ENCODE results near the gene CDC25B. TPM values are rescaled to one million over a fixed set of nuclear protein-coding genes. Genes with fewer than 3 reads are reported as not detected.

The CDC25B gene
- total and polyA plus RNA-seq, 2 of the 13 experiments (the other 11 are each of a cell fraction or from before 2014, with no cell fraction given), result 14.5 to 19.4 TPM

DNA sequence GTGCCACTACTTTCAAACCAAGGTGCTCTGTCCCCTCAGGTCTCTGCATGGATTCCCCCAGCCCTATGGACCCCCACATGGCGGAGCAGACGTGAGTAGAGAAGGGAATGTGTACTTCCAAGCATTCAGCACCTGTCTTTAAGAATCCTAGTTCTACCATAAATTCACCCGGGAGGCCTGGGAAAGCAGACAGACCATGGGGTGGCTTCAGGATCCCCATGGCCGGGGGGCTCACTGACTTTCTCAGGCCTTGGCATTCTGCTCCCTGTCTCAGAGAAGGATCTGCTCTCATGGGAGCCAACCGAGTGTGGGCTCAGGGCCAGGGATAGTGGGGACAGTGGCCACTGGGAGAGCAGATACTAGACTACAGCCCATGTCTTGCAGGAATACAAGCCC lies 2.3 kb downstream of the CDC25B start (continued):
- TF ChIP-seq, protein P1, sequence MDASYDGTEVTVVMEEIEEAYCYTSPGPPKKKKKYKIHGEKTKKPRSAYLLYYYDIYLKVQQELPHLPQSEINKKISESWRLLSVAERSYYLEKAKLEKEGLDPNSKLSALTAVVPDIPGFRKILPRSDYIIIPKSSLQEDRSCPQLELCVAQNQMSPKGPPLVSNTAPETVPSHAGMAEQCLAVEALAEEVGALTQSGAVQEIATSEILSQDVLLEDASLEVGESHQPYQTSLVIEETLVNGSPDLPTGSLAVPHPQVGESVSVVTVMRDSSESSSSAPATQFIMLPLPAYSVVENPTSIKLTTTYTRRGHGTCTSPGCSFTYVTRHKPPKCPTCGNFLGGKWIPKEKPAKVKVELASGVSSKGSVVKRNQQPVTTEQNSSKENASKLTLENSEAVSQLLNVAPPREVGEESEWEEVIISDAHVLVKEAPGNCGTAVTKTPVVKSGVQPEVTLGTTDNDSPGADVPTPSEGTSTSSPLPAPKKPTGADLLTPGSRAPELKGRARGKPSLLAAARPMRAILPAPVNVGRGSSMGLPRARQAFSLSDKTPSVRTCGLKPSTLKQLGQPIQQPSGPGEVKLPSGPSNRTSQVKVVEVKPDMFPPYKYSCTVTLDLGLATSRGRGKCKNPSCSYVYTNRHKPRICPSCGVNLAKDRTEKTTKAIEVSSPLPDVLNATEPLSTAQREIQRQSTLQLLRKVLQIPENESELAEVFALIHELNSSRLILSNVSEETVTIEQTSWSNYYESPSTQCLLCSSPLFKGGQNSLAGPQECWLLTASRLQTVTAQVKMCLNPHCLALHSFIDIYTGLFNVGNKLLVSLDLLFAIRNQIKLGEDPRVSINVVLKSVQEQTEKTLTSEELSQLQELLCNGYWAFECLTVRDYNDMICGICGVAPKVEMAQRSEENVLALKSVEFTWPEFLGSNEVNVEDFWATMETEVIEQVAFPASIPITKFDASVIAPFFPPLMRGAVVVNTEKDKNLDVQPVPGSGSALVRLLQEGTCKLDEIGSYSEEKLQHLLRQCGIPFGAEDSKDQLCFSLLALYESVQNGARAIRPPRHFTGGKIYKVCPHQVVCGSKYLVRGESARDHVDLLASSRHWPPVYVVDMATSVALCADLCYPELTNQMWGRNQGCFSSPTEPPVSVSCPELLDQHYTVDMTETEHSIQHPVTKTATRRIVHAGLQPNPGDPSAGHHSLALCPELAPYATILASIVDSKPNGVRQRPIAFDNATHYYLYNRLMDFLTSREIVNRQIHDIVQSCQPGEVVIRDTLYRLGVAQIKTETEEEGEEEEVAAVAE (CRISPR knock-in tag; IDR thresholded peaks at IDR 0.05; ENCODE audit: borderline replicate concordance), result no peak
- TF ChIP-seq POGZ (CRISPR knock-in tag; IDR thresholded peaks at IDR 0.05) (no peak), TMF1 (CRISPR knock-in tag; IDR thresholded peaks at IDR 0.05; ENCODE audit: low read depth) (no peak), GATAD2A (CRISPR knock-in tag; IDR thresholded peaks at IDR 0.05) (no peak; the same call in 1 of the 2 replicates), CHD4 (IDR thresholded peaks at IDR 0.05; ENCODE audit: borderline replicate concordance, low read length) (peak; percentile 75; the same call in 1 of the 2 replicates), ELF1 (CRISPR knock-in tag; IDR thresholded peaks at IDR 0.05) (no peak), ZFP36 (IDR thresholded peaks at IDR 0.05; ENCODE audit: borderline replicate concordance, low read depth, low read length, partially characterized antibody) (no peak), NCOR1 (IDR thresholded peaks at IDR 0.05; ENCODE audit: borderline replicate concordance, low read length) (peak; percentile 71), ZNF547 (CRISPR knock-in tag; IDR thresholded peaks at IDR 0.05) (no peak), SMARCE1 (IDR thresholded peaks at IDR 0.05; ENCODE audit: borderline replicate concordance) (no peak), ZC3H4 (CRISPR knock-in tag; IDR thresholded peaks at IDR 0.05; ENCODE audit: borderline replicate concordance) (no peak), ZNF782 (CRISPR knock-in tag; IDR thresholded peaks at IDR 0.05; ENCODE audit: borderline replicate concordance) (no peak)
- TF ChIP-seq, protein P2, sequence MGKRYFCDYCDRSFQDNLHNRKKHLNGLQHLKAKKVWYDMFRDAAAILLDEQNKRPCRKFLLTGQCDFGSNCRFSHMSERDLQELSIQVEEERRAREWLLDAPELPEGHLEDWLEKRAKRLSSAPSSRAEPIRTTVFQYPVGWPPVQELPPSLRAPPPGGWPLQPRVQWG (CRISPR knock-in tag; IDR thresholded peaks at IDR 0.05; ENCODE audit: borderline replicate concordance, low read depth), result no peak
- TF ChIP-seq, protein P3, sequence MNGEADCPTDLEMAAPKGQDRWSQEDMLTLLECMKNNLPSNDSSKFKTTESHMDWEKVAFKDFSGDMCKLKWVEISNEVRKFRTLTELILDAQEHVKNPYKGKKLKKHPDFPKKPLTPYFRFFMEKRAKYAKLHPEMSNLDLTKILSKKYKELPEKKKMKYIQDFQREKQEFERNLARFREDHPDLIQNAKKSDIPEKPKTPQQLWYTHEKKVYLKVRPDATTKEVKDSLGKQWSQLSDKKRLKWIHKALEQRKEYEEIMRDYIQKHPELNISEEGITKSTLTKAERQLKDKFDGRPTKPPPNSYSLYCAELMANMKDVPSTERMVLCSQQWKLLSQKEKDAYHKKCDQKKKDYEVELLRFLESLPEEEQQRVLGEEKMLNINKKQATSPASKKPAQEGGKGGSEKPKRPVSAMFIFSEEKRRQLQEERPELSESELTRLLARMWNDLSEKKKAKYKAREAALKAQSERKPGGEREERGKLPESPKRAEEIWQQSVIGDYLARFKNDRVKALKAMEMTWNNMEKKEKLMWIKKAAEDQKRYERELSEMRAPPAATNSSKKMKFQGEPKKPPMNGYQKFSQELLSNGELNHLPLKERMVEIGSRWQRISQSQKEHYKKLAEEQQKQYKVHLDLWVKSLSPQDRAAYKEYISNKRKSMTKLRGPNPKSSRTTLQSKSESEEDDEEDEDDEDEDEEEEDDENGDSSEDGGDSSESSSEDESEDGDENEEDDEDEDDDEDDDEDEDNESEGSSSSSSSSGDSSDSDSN (CRISPR knock-in tag; IDR thresholded peaks at IDR 0.05), result no peak
- TF ChIP-seq, protein P4, sequence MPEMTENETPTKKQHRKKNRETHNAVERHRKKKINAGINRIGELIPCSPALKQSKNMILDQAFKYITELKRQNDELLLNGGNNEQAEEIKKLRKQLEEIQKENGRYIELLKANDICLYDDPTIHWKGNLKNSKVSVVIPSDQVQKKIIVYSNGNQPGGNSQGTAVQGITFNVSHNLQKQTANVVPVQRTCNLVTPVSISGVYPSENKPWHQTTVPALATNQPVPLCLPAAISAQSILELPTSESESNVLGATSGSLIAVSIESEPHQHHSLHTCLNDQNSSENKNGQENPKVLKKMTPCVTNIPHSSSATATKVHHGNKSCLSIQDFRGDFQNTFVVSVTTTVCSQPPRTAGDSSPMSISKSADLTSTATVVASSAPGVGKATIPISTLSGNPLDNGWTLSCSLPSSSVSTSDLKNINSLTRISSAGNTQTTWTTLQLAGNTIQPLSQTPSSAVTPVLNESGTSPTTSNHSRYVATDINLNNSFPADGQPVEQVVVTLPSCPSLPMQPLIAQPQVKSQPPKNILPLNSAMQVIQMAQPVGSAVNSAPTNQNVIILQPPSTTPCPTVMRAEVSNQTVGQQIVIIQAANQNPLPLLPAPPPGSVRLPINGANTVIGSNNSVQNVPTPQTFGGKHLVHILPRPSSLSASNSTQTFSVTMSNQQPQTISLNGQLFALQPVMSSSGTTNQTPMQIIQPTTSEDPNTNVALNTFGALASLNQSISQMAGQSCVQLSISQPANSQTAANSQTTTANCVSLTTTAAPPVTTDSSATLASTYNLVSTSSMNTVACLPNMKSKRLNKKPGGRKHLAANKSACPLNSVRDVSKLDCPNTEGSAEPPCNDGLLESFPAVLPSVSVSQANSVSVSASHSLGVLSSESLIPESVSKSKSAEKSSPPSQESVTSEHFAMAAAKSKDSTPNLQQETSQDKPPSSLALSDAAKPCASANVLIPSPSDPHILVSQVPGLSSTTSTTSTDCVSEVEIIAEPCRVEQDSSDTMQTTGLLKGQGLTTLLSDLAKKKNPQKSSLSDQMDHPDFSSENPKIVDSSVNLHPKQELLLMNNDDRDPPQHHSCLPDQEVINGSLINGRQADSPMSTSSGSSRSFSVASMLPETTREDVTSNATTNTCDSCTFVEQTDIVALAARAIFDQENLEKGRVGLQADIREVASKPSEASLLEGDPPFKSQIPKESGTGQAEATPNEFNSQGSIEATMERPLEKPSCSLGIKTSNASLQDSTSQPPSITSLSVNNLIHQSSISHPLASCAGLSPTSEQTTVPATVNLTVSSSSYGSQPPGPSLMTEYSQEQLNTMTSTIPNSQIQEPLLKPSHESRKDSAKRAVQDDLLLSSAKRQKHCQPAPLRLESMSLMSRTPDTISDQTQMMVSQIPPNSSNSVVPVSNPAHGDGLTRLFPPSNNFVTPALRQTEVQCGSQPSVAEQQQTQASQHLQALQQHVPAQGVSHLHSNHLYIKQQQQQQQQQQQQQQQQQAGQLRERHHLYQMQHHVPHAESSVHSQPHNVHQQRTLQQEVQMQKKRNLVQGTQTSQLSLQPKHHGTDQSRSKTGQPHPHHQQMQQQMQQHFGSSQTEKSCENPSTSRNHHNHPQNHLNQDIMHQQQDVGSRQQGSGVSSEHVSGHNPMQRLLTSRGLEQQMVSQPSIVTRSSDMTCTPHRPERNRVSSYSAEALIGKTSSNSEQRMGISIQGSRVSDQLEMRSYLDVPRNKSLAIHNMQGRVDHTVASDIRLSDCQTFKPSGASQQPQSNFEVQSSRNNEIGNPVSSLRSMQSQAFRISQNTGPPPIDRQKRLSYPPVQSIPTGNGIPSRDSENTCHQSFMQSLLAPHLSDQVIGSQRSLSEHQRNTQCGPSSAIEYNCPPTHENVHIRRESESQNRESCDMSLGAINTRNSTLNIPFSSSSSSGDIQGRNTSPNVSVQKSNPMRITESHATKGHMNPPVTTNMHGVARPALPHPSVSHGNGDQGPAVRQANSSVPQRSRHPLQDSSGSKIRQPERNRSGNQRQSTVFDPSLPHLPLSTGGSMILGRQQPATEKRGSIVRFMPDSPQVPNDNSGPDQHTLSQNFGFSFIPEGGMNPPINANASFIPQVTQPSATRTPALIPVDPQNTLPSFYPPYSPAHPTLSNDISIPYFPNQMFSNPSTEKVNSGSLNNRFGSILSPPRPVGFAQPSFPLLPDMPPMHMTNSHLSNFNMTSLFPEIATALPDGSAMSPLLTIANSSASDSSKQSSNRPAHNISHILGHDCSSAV (CRISPR knock-in tag; IDR thresholded peaks at IDR 0.05; ENCODE audit: borderline replicate concordance), result no peak

Data from HepG2 (cell line).